ENCODE results near the gene PPARD. TPM values are rescaled to one million over a fixed set of nuclear protein-coding genes. Genes with fewer than 3 reads are reported as not detected.
A peak's percentile ranks its signal among the peaks of the same experiment; 100 is the strongest.
"Not testable (repeated sequence)": the region's sequence is repeated elsewhere in the genome, so short reads cannot be mapped to it uniquely, and the experiment has no call there.

Gene PPARD
- total RNA-seq, 1 experiment from 2014 or later = 15.7 TPM

DNA sequence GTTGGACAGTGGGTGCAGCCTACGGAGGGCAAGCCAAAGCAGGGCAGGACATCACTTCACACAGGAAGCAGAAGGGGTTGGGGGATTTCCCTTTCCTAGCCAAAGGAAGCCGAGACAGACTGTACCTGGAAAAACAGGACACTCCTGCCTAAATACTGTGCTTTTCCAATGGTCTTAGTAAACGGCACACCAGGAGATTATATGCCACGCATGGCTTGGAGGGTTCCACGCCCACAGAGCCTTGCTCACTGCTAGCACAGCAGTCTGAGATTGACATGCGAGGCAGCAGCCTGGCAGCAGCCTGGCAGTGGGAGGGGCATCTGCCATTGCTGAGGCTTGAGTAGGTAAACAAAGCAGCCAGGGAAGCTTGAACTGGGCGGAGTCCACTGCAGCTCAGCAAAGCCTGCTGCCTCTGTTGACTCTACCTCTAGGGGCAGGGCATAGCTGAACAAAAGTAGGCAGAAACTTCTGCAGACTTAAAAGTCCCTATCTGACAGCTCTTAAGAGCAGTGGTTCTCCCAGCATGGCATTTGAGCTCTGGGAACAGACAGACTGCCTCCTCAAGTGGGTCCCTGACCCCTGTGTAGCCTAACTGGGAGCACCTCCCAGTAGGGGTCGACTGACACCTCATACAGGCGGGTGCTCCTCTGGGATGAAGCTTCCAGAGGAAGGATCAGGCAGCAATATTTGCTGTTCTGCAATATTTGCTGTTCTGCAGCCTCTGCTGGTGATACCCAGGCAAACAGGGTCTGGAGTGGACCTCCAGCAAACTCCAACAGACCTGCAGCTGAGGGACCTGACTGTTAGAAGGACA, 10.1 kb upstream of the PPARD start:
- H3K36me3 ChIP-seq, H3K4me3 ChIP-seq, H3K9me3 ChIP-seq, H3K27me3 ChIP-seq: not testable (repeated sequence)
- peak; percentile 70 for DNase-seq

DNA sequence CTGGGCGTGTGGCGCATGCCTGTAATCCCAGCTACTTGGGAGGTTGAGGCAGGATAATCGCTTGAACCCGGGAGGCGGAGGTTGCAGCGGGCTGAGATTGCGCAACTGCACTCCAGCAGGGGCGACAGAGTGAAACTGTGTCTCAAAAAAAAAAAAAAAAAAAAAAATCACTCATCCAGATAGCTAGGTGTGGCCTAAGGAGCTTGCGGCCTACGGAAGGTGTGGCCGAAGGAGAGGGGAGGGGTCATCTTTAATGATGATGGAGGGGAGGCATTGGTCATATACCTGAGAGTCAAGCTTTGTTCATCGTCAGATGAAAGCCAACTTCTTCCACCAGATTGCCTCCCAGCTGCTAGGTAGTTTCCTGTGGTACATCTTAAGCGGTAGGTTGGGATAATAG, 801 bp upstream of the PPARD start:
- H3K36me3 ChIP-seq = peaks cover 29% of the 10 kb centered on the region
- no peak for DNase-seq
- no peak overlapping the region for H3K4me3 ChIP-seq

DNA sequence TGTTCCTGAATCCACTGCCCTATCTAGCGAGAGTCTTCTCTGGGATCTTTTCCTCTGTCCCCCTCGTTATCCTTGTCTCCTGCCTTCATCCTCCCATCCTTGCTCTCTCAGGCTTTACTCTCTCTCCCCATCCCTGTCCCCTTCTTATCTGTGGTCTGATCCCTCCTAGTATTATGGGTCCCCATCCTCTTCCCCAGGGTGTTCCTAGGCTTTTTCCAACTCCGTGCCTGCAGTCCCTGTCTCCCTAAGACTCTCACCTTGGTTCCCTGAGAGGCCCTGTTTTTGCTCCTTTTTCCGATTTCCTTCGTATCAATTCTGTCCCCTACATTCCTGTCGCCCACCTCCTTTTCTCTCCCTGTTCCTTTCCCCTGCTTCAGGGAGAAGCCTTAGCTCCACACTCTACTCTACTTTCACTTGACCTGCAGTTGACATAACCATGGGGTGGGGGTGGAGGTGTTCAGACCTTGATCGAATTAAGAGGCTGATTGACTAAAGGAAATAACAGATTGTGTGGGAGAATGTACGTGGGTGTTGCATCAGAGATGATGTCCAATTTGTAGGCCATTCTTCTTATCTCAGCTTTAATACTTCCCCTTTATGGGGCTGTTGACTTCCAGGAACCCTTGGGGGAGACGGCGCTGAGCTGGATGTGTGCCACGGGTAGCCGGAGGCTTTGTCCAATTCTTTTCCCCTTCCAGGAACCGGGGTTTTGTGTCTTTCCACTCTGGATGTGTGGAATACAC, 905 bp downstream of the PPARD start:
- Histone ChIP-seq H3K27me3 (no peaks in the 10 kb centered on the region), H3K4me3 (peak overlapping the region; percentile 68), H3K9me3 (no peaks in the 10 kb centered on the region), H3K36me3 (peaks cover 46% of the 10 kb centered on the region)
- no peak for DNase-seq

More for the DNA sequence above, 801 bp upstream of the PPARD start:
- Histone ChIP-seq H3K27me3 (no peaks in the 10 kb centered on the region), H3K9me3 (0 out of 2 replicates have a peak, but pooled peaks cover 2% of the 10 kb centered on the region)

GRCh38 chr6:35343835-35344550, 1.6 kb downstream of the PPARD start:
- Histone ChIP-seq H3K9me3 (no peaks in the 10 kb centered on the region), H3K27me3 (no peaks in the 10 kb centered on the region), H3K36me3 (peaks cover 51% of the 10 kb centered on the region), H3K4me3 (peak overlapping the region; percentile 68)
- no peak for DNase-seq

- Histone ChIP-seq H3K27me3 (no peaks in the 10 kb centered on the region), H3K9me3 (no peaks in the 10 kb centered on the region), H3K36me3 (peaks cover 87% of the 10 kb centered on the region), H3K4me3 (no peak overlapping the region)
- DNase-seq = no peak
Measured at GRCh38 chr6:35351422-35351821, 9.1 kb downstream of the PPARD start.

DNA sequence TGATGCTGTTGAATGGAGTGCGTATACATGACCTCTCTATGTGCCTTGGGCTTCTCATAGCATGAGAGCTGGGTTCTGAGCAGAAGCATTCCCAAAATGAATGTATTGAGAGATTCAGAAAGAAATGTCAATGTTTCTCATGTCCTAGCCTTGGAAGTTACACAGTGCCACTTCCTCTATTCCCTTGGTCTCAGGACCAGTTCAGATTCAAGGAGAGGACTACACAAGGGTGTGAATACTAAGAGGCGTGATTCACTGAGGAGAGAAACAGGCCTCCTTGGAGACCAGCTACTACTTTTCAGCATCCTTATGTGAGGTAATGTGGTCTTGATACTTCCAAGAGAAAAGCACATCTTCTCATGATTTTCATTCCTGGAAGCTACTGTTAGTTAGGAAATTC, 10.4 kb downstream of the PPARD start:
- H3K27me3 ChIP-seq = no peaks in the 10 kb centered on the region
- DNase-seq = no peak
- no peak overlapping the region for H3K4me3 ChIP-seq
- H3K9me3 ChIP-seq = no peaks in the 10 kb centered on the region
- H3K36me3 ChIP-seq = peaks cover 85% of the 10 kb centered on the region

- DNase-seq = no peak
- Histone ChIP-seq H3K27me3 (no peaks in the 10 kb centered on the region), H3K9me3 (no peaks in the 10 kb centered on the region), H3K36me3 (peaks cover 83% of the 10 kb centered on the region), H3K4me3 (no peak overlapping the region)
Measured at GRCh38 chr6:35354361-35355135, 12.2 kb downstream of the PPARD start.

DNA sequence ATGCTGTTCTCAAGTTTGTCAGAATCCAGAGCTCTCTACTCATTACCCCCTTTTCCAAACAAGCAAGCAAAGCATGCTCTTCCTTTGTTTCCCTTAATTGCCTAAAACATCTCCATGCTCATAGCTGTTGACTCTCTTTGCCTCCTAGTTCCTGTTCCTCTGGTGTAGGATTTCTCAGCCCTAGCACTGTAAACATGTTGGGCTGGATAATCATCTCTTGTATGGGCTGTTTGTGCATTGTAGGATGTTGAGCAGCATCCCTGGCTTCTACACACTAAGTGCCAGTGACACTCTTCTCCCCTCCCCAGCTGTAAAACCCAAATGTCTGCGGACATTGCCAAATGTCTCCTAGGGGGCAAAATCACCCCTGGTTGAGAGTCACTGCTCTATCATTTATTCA, 14.0 kb downstream of the PPARD start:
- Histone ChIP-seq H3K36me3 (peaks cover 72% of the 10 kb centered on the region), H3K4me3 (no peak overlapping the region), H3K9me3 (no peaks in the 10 kb centered on the region), H3K27me3 (no peaks in the 10 kb centered on the region)
- no peak for DNase-seq

GRCh38 chr6:35357677-35358076, 15.3 kb downstream of the PPARD start:
- Histone ChIP-seq H3K27me3 (no peaks in the 10 kb centered on the region), H3K9me3 (no peaks in the 10 kb centered on the region), H3K36me3 (peaks cover 69% of the 10 kb centered on the region), H3K4me3 (no peak overlapping the region)
- no peak for DNase-seq

DNA sequence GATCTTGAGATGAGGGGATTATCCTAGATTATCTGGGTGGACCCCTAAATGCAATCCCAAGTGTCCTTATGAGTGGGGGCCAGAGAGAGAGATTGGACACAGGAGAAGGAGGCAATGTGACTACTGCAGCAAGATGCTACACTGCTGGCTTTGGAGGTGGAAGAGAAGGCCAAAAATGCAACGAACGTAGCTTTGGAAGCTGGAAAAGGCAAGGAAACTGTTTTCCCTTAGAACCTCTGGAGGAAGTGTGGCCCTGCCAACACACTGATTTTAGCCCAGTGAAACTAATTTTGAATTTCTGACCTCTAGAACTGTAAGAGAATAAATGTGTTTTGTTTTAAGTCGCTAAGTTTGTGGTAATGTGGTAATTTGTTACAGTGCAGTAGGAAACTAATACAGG, 15.7 kb downstream of the PPARD start:
- H3K9me3 ChIP-seq = no peaks in the 10 kb centered on the region
- peaks cover 69% of the 10 kb centered on the region for H3K36me3 ChIP-seq
- H3K4me3 ChIP-seq = no peak overlapping the region
- no peaks in the 10 kb centered on the region for H3K27me3 ChIP-seq
- no peak for DNase-seq

- H3K36me3 ChIP-seq = peaks cover 68% of the 10 kb centered on the region
- no peak overlapping the region for H3K4me3 ChIP-seq
- no peak for DNase-seq
- no peaks in the 10 kb centered on the region for H3K27me3 ChIP-seq
- H3K9me3 ChIP-seq = no peaks in the 10 kb centered on the region
Measured at GRCh38 chr6:35359346-35359743, 17.0 kb downstream of the PPARD start.

- no peak overlapping the region for H3K4me3 ChIP-seq
- peaks cover 63% of the 10 kb centered on the region for H3K36me3 ChIP-seq
- peak; percentile 98 for DNase-seq
- H3K9me3 ChIP-seq = no peaks in the 10 kb centered on the region
- no peaks in the 10 kb centered on the region for H3K27me3 ChIP-seq
Measured at GRCh38 chr6:35359744-35360348, 17.5 kb downstream of the PPARD start.

- no peak for DNase-seq
- H3K36me3 ChIP-seq = peaks cover 59% of the 10 kb centered on the region
- no peak overlapping the region for H3K4me3 ChIP-seq
- H3K27me3 ChIP-seq = no peaks in the 10 kb centered on the region
- H3K9me3 ChIP-seq = no peaks in the 10 kb centered on the region
Measured at GRCh38 chr6:35360349-35361138, 18.2 kb downstream of the PPARD start.

- Histone ChIP-seq H3K36me3 (peaks cover 55% of the 10 kb centered on the region), H3K9me3 (no peaks in the 10 kb centered on the region), H3K4me3 (no peak overlapping the region), H3K27me3 (no peaks in the 10 kb centered on the region)
- no peak for DNase-seq
Measured at GRCh38 chr6:35362200-35362599, 19.8 kb downstream of the PPARD start.

DNA sequence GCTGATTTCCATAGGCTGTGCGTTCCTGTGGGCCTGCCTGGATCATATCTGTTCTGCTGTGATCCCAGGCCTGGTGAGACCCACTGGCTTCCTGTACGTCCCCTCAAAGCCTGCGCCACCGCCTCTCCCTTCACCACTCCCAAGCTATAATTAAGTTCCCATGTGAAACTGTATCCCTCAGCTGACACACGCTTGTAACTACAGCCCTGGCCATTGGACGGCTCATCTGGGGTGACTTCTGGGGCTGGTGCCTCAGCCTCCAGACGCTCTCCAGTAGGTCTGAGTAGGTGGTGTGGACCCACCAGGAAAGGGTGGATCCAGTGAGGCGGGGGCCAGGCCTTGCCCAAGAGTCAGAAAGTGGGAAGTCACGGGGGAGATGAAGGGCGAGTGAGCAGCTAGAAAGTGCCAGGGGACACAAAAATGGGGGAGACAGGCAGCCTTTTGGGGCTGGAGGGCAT, 21.0 kb downstream of the PPARD start:
- no peaks in the 10 kb centered on the region for H3K9me3 ChIP-seq
- DNase-seq = no peak
- no peak overlapping the region for H3K4me3 ChIP-seq
- H3K36me3 ChIP-seq = peaks cover 47% of the 10 kb centered on the region
- no peaks in the 10 kb centered on the region for H3K27me3 ChIP-seq

Measured in MG63 (cell line).